Osteoblast (primary cell): ENCODE measurements around the gene CEP112. TPM values are rescaled to one million over a fixed set of nuclear protein-coding genes. Genes with fewer than 3 reads are reported as not detected.

ENCODE experiments used
- DNase-seq: peaks from one replicate; pipeline ENCODE4 v3.0.0; 2011; ENCODE audit warnings: low spot score, mixed read lengths; ENCODE audit not compliant: insufficient read length; ENCODE audit errors: missing footprints
- H2AFZ ChIP-seq: 2 replicates; pipeline ENCODE4 v1.6.0; 2011; ENCODE audit warnings: mild to moderate bottlenecking, low read length
- H3K27ac ChIP-seq: 2 replicates; pipeline ENCODE4 v1.5.1; 2011; ENCODE audit warnings: mild to moderate bottlenecking, low read depth, low read length, moderate library complexity
- H3K27me3 ChIP-seq: 2 replicates; pipeline ENCODE4 v1.6.0; 2012; ENCODE audit warnings: mild to moderate bottlenecking, control low read depth, inconsistent platforms, low read length, moderate library complexity; ENCODE audit not compliant: insufficient read depth
- H3K36me3 ChIP-seq: 2 replicates; pipeline ENCODE4 v1.5.1; 2011; ENCODE audit warnings: mild to moderate bottlenecking, low read length, control low read depth, moderate library complexity; ENCODE audit not compliant: insufficient read depth
- H3K4me1 ChIP-seq: 2 replicates; pipeline ENCODE4 v1.5.1; 2011; ENCODE audit warnings: mild to moderate bottlenecking, low read length, control low read depth, moderate library complexity; ENCODE audit not compliant: insufficient read depth
- H3K4me2 ChIP-seq: 2 replicates; pipeline ENCODE4 v1.6.0; 2011; ENCODE audit warnings: mild to moderate bottlenecking, low read length; ENCODE audit not compliant: insufficient read depth
- H3K4me3 ChIP-seq: fragments of 200-600 bp; sonication (generic); 3 replicates; pipeline ENCODE4 v1.5.1; 2012; ENCODE audit warnings: mild to moderate bottlenecking, low read length, inconsistent platforms; ENCODE audit not compliant: insufficient read depth
- H3K79me2 ChIP-seq: 2 replicates; pipeline ENCODE4 v1.6.0; 2012; ENCODE audit warnings: mild to moderate bottlenecking, low read length, control low read depth, inconsistent platforms; ENCODE audit not compliant: insufficient read depth
- H3K9me3 ChIP-seq: 2 replicates; pipeline ENCODE4 v1.5.1; 2011; ENCODE audit warnings: low read depth, low read length, control low read depth
- H4K20me1 ChIP-seq: 2 replicates; pipeline ENCODE4 v1.6.0; 2012; ENCODE audit warnings: mild to moderate bottlenecking, low read length, control low read depth; ENCODE audit not compliant: insufficient read depth
- total RNA-seq: library from RNA; depleted of rRNA; stranded (reverse); fragments of >200 nt; gene quantifications from 2 replicates; pipeline ENCODE4 v1.2.3, GENCODE V29; 2012
- TF ChIP-seq, protein P1 (sequence below): IDR thresholded peaks from 2 replicates; pipeline ENCODE4 v1.5.1; 2011; ENCODE audit warnings: mild to moderate bottlenecking, low read depth, low read length, moderate library complexity; ENCODE audit errors: extremely low read depth

The CEP112 gene
- total RNA-seq, 1 donor: 8.3 TPM

GRCh38 chr17:66228887-66229782 is 37.2 kb upstream of the CEP112 start, which contains the start of gene APOH:
TSS of gene APOH (minus strand) at chr17:66229415. CDS start at chr17:66229379, 36 bp downstream.
- Histone ChIP-seq H3K4me1 (no peaks in the 10 kb centered on the region), H3K36me3 (no peaks in the 10 kb centered on the region), H3K79me2 (no peaks in the 10 kb centered on the region), H3K27ac (no peak within 1 kb of the TSS), H3K4me3 (no peak within 1 kb of the TSS), H3K4me2 (no peak within 1 kb of the TSS), H4K20me1 (no peaks in the 10 kb centered on the region), H3K9me3 (no peaks in the 10 kb centered on the region), H3K27me3 (peaks cover 3% of the 10 kb centered on the region), H2AFZ (no peak within 1 kb of the TSS)
- DNase-seq: no peak
- TF ChIP-seq, protein P1, sequence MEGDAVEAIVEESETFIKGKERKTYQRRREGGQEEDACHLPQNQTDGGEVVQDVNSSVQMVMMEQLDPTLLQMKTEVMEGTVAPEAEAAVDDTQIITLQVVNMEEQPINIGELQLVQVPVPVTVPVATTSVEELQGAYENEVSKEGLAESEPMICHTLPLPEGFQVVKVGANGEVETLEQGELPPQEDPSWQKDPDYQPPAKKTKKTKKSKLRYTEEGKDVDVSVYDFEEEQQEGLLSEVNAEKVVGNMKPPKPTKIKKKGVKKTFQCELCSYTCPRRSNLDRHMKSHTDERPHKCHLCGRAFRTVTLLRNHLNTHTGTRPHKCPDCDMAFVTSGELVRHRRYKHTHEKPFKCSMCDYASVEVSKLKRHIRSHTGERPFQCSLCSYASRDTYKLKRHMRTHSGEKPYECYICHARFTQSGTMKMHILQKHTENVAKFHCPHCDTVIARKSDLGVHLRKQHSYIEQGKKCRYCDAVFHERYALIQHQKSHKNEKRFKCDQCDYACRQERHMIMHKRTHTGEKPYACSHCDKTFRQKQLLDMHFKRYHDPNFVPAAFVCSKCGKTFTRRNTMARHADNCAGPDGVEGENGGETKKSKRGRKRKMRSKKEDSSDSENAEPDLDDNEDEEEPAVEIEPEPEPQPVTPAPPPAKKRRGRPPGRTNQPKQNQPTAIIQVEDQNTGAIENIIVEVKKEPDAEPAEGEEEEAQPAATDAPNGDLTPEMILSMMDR: no peak

- no peaks in the 10 kb centered on the region for H3K9me3 ChIP-seq
- no peaks in the 10 kb centered on the region for H3K4me1 ChIP-seq
- no peak overlapping the region for H3K4me3 ChIP-seq
- no peak overlapping the region for H3K4me2 ChIP-seq
- peak; percentile 56 for DNase-seq
- no peak overlapping the region for H3K27ac ChIP-seq
- no peak overlapping the region for H2AFZ ChIP-seq
- TF ChIP-seq, protein P1: no peak
- H3K27me3 ChIP-seq: peaks cover 3% of the 10 kb centered on the region
- no peaks in the 10 kb centered on the region for H3K79me2 ChIP-seq
- H4K20me1 ChIP-seq: no peaks in the 10 kb centered on the region
- no peaks in the 10 kb centered on the region for H3K36me3 ChIP-seq
Observed at GRCh38 chr17:66227212-66228045, 35.5 kb upstream of the CEP112 start.

DNA sequence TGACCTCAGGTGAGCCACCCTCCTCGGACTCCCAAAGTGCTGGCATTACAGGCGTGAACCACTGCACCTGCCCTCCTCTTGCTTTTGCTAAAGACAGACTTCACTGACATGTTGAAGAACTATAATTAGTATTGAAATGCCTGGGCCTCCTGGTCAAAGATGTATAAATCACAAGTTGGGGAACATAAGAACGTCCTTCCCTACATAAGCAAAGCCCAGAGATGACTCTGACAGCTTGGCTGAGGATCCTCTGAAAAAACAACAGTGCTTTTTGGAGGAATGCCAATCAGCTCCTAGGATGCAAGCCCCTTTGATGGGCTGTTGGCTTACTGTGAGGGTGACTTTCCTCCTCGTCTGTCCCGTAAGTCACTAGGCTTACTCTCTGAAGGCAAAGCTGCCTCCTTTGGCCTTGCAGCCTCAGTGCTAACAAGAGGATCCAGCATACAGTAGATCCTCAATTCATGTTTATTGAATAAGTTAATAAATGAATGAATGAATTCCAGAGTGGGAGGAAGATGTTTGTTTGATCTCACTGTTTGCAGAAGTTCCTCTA is 30.9 kb upstream of the CEP112 start:
- Histone ChIP-seq H3K36me3 (no peaks in the 10 kb centered on the region), H4K20me1 (no peaks in the 10 kb centered on the region), H3K4me1 (no peaks in the 10 kb centered on the region), H3K79me2 (no peaks in the 10 kb centered on the region), H3K4me2 (no peak overlapping the region), H3K27me3 (peaks cover 24% of the 10 kb centered on the region), H3K27ac (no peak overlapping the region), H3K9me3 (no peaks in the 10 kb centered on the region), H2AFZ (no peak overlapping the region), H3K4me3 (no peak overlapping the region)
- TF ChIP-seq, protein P1: no peak
- DNase-seq: no peak
